CD4-positive, alpha-beta T cell (primary cell): ENCODE measurements around the gene CD55. TPM values are rescaled to one million over a fixed set of nuclear protein-coding genes. Genes with fewer than 3 reads are reported as not detected.

Source experiments
- ATAC-seq: fragments of 200-7000 bp; cut with Tn5 transposase; one replicate; pipeline ENCODE4 v1.10.0; 2022; ENCODE audit warnings: mild to moderate bottlenecking; ENCODE audit not compliant: poor library complexity
- CTCF ChIA-PET: fragments of 350-600 bp; sonication (Branson Sonifier 250); formaldehyde crosslinking; loops from one replicate; lab custom pipeline; 2021; ENCODE audit warnings: antibody characterized with exemption, inconsistent platforms; lab: Charles Lee
- POLR2A ChIA-PET: fragments of 350-600 bp; sonication (Branson Sonifier 250); formaldehyde crosslinking; loops from one replicate; lab custom pipeline; 2021; ENCODE audit warnings: antibody characterized with exemption, inconsistent platforms; lab: Charles Lee
- DNase-seq, 14 experiments: peaks; one replicate each; pipeline ENCODE4 v3.0.0-alpha.2; 2013 to 2020; ENCODE audit warnings: mixed read lengths in 2 of 14
- H3K27ac ChIP-seq, 2 donors: one replicate each; pipeline versions ENCODE4 v1.5.1 to v1.7.0; 2013; ENCODE audit warnings: low read length in 2 of 2, low read depth in 1 of 2, mild to moderate bottlenecking in 1 of 2
- H3K27me3 ChIP-seq, 2 experiments: 1 replicate in 1 of 2; 2 replicates in 1 of 2; pipeline versions ENCODE4 v1.6.1 to v1.7.0; 2013; ENCODE audit warnings: low read length in 2 of 2, control low read depth in 1 of 2, mild to moderate bottlenecking in 1 of 2, moderate library complexity in 1 of 2; ENCODE audit not compliant: insufficient read depth in 2 of 2, control insufficient read depth in 1 of 2
- H3K36me3 ChIP-seq: one replicate; pipeline ENCODE4 v1.6.1; 2013; ENCODE audit warnings: low read length, control low read depth; ENCODE audit not compliant: insufficient read depth
- H3K4me1 ChIP-seq: one replicate; pipeline ENCODE4 v1.6.1; 2013; ENCODE audit warnings: low read length, control low read depth; ENCODE audit not compliant: insufficient read depth
- H3K4me3 ChIP-seq: one replicate; pipeline ENCODE4 v1.5.1; 2013; ENCODE audit warnings: mild to moderate bottlenecking, low read length, moderate library complexity
- H3K9me3 ChIP-seq, 2 experiments: 1 replicate in 1 of 2; 2 replicates in 1 of 2; pipeline versions ENCODE4 v1.6.1 to v1.7.0; 2013; ENCODE audit warnings: low read length in 2 of 2, mild to moderate bottlenecking in 2 of 2, control low read depth in 1 of 2, moderate library complexity in 1 of 2; ENCODE audit not compliant: control insufficient read depth in 1 of 2, insufficient read depth in 1 of 2
- H3K27ac Mint-ChIP-seq: one replicate; pipeline ENCODE4 v1.8.0; 2020; ENCODE audit warnings: mixed read lengths
- H3K27me3 Mint-ChIP-seq: one replicate; pipeline ENCODE4 v1.8.0; 2021; ENCODE audit warnings: mixed read lengths
- H3K36me3 Mint-ChIP-seq: one replicate; pipeline ENCODE4 v1.8.0; 2021; ENCODE audit warnings: low read depth, mixed read lengths
- H3K4me1 Mint-ChIP-seq: one replicate; pipeline ENCODE4 v1.8.0; 2021; ENCODE audit warnings: low read depth, mixed read lengths
- H3K4me3 Mint-ChIP-seq: one replicate; pipeline ENCODE4 v1.8.0; 2020; ENCODE audit warnings: mild to moderate bottlenecking, mixed read lengths
- H3K9me3 Mint-ChIP-seq: one replicate; pipeline ENCODE4 v1.8.0; 2020; ENCODE audit warnings: mixed read lengths
- intact Hi-C, 2 experiments: fragments of 100-400 bp; cut with DNase I in 1 of 2; cut with micrococcal nuclease in 1 of 2; formaldehyde crosslinking; loops; one replicate each; pipeline versions ENCODE4 v1.15.1 to v1.9.0; 2023 to 2025; cut with DNase I, micrococcal nuclease
- total RNA-seq, 174 experiments: library from RNA in 2 of 174; stranded (reverse) in 2 of 174; gene quantifications; one replicate each; pipeline ENCODE4 v1.2.3 and lab custom pipeline; 2021 to 2026
- TF ChIP-seq, protein P1 (sequence below): fragments of 200-600 bp; IDR thresholded peaks from one replicate; pipeline ENCODE4 v1.8.0; 2022; ENCODE audit warnings: antibody characterized with exemption, mild to moderate bottlenecking

CD55 gene
- total RNA-seq, 2 experiments from 2014 or later: 218 to 229 TPM

DNA sequence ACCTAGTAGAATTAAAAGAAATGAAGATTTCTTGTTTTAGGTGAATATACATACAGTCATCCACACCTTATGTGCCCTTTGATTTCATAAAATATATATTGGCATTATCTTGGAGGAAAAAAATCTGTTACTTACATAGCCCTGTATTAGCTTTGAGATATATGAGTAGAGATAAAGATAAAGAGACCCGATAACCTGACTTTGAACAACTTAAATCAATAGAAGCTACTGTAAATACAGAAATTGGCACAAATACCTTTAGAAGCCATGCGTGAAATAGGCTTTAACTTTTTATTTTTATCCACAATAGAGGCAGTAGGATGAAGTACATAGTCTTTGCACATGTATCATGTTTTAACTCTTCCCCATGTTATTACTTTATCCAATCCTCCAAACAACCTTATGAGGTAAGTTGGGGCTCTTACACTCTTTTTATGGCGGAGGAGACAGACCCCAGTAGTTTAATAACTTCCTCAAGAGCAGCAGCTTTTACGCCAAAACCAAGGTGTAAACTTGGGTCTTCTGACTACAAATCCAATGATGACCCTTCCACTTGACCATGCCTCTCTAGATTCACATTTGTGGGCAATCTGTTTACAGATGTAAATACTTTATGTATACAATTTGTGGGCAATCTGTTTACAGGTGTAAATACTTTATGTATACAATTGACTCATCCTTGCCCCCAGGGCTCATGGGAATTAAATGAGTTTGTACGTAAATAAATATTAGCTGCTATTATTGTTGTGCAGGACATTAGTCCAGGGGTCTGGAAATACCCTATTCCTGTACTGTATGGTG is 2.1 kb downstream of the CD55 start:
- peaks cover 75% of the 10 kb centered on the region for H3K36me3 Mint-ChIP-seq
- ChIA-PET POLR2A (interaction anchor here (2.5 kb wide), 1 partner anchor 11 kb away, joined by 66 read pairs; no protein-coding TSS in a partner anchor), CTCF (interaction anchor here (1.0 to 1.5 kb wide), 2 partner anchors 81 to 176 kb away, joined by 3 read pairs; no protein-coding TSS in a partner anchor)
- Histone ChIP-seq H3K9me3 (no peaks in the 10 kb centered on the region), H3K27me3 (no peaks in the 10 kb centered on the region), H3K36me3 (peaks cover 55% of the 10 kb centered on the region), H3K4me3 (peak overlapping the region; percentile 98), H3K27ac (no peak overlapping the region), H3K4me1 (peaks cover 24% of the 10 kb centered on the region)
- intact Hi-C loops: loop anchor here (5.0 to 10.0 kb wide), 5 partner anchors 39 to 431 kb away; partner anchors contain the start of genes PFKFB2 (in 2 of the 2), YOD1 (in 2 of the 2), C4BPB (in 1 of the 2) and CD46 (in 1 of the 2)
- H3K4me1 Mint-ChIP-seq: peaks cover 68% of the 10 kb centered on the region
- DNase-seq (no peak), ATAC-seq (no peak)
- no peaks in the 10 kb centered on the region for H3K9me3 Mint-ChIP-seq
- peak overlapping the region; percentile 54 for H3K27ac Mint-ChIP-seq
- TF ChIP-seq, protein P1, sequence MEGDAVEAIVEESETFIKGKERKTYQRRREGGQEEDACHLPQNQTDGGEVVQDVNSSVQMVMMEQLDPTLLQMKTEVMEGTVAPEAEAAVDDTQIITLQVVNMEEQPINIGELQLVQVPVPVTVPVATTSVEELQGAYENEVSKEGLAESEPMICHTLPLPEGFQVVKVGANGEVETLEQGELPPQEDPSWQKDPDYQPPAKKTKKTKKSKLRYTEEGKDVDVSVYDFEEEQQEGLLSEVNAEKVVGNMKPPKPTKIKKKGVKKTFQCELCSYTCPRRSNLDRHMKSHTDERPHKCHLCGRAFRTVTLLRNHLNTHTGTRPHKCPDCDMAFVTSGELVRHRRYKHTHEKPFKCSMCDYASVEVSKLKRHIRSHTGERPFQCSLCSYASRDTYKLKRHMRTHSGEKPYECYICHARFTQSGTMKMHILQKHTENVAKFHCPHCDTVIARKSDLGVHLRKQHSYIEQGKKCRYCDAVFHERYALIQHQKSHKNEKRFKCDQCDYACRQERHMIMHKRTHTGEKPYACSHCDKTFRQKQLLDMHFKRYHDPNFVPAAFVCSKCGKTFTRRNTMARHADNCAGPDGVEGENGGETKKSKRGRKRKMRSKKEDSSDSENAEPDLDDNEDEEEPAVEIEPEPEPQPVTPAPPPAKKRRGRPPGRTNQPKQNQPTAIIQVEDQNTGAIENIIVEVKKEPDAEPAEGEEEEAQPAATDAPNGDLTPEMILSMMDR: no peak
- H3K27me3 Mint-ChIP-seq: no peaks in the 10 kb centered on the region
- H3K4me3 Mint-ChIP-seq: peak overlapping the region; percentile 87

DNA sequence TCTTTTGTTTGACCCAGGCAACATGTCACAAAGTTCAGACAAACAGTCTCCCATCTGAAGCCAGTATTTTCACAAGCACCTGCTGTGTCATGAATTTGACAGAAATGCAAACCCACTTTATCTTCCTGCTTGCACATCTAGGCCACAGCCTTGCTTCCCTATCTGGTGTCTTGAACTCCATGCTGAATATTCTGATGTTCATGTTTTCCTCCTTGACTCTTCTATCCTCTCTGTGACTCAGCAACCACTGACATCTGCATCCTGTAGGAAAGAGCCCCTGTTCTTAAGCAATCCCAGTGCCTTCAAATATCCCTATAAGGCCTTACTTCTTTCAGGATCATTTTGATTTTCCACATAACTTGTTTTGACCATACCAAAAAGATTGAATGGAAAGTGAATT is 6.5 kb downstream of the CD55 start:
- peaks cover 0 to 7% of the 10 kb centered on the region in 2 experiments for H3K9me3 ChIP-seq
- DNase-seq: no peak
- CTCF ChIA-PET: no interaction called here
- POLR2A ChIA-PET: no interaction called here
- H3K4me3 Mint-ChIP-seq: peak overlapping the region; percentile 22
- peaks cover 4% of the 10 kb centered on the region for H3K4me1 ChIP-seq
- peaks cover 95% of the 10 kb centered on the region for H3K36me3 ChIP-seq
- H3K9me3 Mint-ChIP-seq: peaks cover 1% of the 10 kb centered on the region
- H3K27me3 ChIP-seq: no peaks in the 10 kb centered on the region
- H3K36me3 Mint-ChIP-seq: peaks cover 100% of the 10 kb centered on the region
- ATAC-seq: peak; percentile 18
- intact Hi-C loops: loop anchor here (10.0 kb wide), 2 partner anchors 243 to 427 kb away; partner anchors contain the start of genes C4BPB (in 1 of the 2) and CD46 (in 1 of the 2)
- H3K4me3 ChIP-seq: no peak overlapping the region
- peak overlapping the region; percentile 19 for H3K27ac Mint-ChIP-seq
- no peaks in the 10 kb centered on the region for H3K27me3 Mint-ChIP-seq
- peaks cover 60% of the 10 kb centered on the region for H3K4me1 Mint-ChIP-seq
- H3K27ac ChIP-seq: no peak overlapping the region
- TF ChIP-seq, protein P1: no peak

DNA sequence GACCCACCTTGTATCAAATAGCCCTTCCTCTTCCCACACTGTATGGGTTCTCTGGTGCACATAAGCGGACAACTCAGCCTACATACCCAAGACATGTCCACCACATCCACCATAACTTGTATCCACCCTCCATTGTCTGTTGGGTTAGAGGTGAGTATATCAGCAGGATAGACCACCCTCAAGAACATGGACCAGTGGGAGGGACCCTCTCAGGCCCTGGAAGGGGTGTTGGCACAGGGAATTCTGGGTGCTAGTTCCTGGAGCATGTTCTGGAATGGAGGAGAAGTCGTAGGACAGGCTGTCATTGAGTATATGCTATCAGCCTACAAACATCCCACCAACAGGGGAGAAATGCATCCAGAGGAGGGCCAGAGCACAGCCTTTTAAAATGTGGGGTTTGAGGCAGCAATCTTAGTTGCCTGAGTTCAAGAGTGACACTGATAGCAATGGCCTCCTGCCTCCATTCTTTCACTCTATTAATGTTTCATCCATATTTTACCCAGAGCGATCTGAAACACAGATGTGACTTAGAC is 7.5 kb downstream of the CD55 start:
- Histone ChIP-seq H3K36me3 (peaks cover 93% of the 10 kb centered on the region), H3K27me3 (no peaks in the 10 kb centered on the region), H3K27ac (no peak overlapping the region), H3K4me1 (peaks cover 4% of the 10 kb centered on the region), H3K4me3 (no peak overlapping the region), H3K9me3 (peaks cover 0 to 17% of the 10 kb centered on the region in 2 experiments)
- peak overlapping the region; percentile 1 for H3K4me3 Mint-ChIP-seq
- no peaks in the 10 kb centered on the region for H3K27me3 Mint-ChIP-seq
- intact Hi-C loops: loop anchor here (10.0 kb wide), 2 partner anchors 244 to 426 kb away; partner anchors contain the start of genes C4BPB (in 1 of the 2) and CD46 (in 1 of the 2)
- CTCF ChIA-PET: no interaction called here
- ATAC-seq: no peak
- no peak for DNase-seq
- H3K9me3 Mint-ChIP-seq: peaks cover 11% of the 10 kb centered on the region
- POLR2A ChIA-PET: interaction anchor here (2.4 kb wide), 1 partner anchor 7 kb away, joined by 16 read pairs; the partner anchor contains the start of gene CD55
- H3K27ac Mint-ChIP-seq: peak overlapping the region; percentile 19
- H3K36me3 Mint-ChIP-seq: peaks cover 100% of the 10 kb centered on the region
- TF ChIP-seq, protein P1: no peak
- peaks cover 61% of the 10 kb centered on the region for H3K4me1 Mint-ChIP-seq
